GM21528 (cell line): ENCODE data around the gene FCHSD2.
A peak's percentile ranks its signal among the peaks of the same experiment; 100 is the strongest.
"Not testable (repeated sequence)": the region's sequence is repeated elsewhere in the genome, so short reads cannot be mapped to it uniquely, and the experiment has no call there.

Experiments
- ATAC-seq: cut with Tn5 transposase; IDR thresholded peaks from one replicate; pipeline ENCODE4 v1.9.1; 2021; ENCODE audit warnings: mild to moderate bottlenecking, moderate library complexity; ENCODE audit not compliant: unreplicated experiment, low FRiP score

Gene FCHSD2

GRCh38 chr11:73074319-73074718 lies 67.8 kb downstream of the FCHSD2 start:
- no peak for ATAC-seq

- peak; percentile 72 for ATAC-seq
Measured at GRCh38 chr11:73072935-73073481, 69.1 kb downstream of the FCHSD2 start.

- ATAC-seq = no peak
Measured at GRCh38 chr11:73070653-73071052, 71.5 kb downstream of the FCHSD2 start.

- ATAC-seq = not testable (repeated sequence)
Measured at GRCh38 chr11:73061857-73062424, 80.2 kb downstream of the FCHSD2 start.

- ATAC-seq = not testable (repeated sequence)
Measured at GRCh38 chr11:73061434-73061833, 80.7 kb downstream of the FCHSD2 start.

GRCh38 chr11:73059915-73060314 lies 82.2 kb downstream of the FCHSD2 start:
- ATAC-seq = no peak

GRCh38 chr11:73058989-73059674 lies 83.0 kb downstream of the FCHSD2 start:
- no peak for ATAC-seq

- no peak for ATAC-seq
Measured at GRCh38 chr11:73055655-73056354, 86.3 kb downstream of the FCHSD2 start.

- no peak for ATAC-seq
Measured at GRCh38 chr11:73055002-73055401, 87.1 kb downstream of the FCHSD2 start.

- no peak for ATAC-seq
Measured at GRCh38 chr11:73053964-73054363, 88.2 kb downstream of the FCHSD2 start.

- peak; percentile 5 for ATAC-seq
Measured at GRCh38 chr11:73048446-73048845, 93.7 kb downstream of the FCHSD2 start.

GRCh38 chr11:73047773-73048371 lies 94.2 kb downstream of the FCHSD2 start:
- peak; percentile 67 for ATAC-seq

GRCh38 chr11:73040046-73040445 lies 102.1 kb downstream of the FCHSD2 start:
- no peak for ATAC-seq

- ATAC-seq = no peak
Measured at GRCh38 chr11:73034777-73035176, 107.3 kb downstream of the FCHSD2 start.

- no peak for ATAC-seq
Measured at GRCh38 chr11:73034331-73034730, 107.8 kb downstream of the FCHSD2 start.

- no peak for ATAC-seq
Measured at GRCh38 chr11:73030130-73030529, 112.0 kb downstream of the FCHSD2 start.

- ATAC-seq = no peak
Measured at GRCh38 chr11:73029403-73029802, 112.7 kb downstream of the FCHSD2 start.

GRCh38 chr11:73028611-73029010 lies 113.5 kb downstream of the FCHSD2 start:
- ATAC-seq = no peak

GRCh38 chr11:73027840-73028239 lies 114.3 kb downstream of the FCHSD2 start:
- not testable (repeated sequence) for ATAC-seq

- no peak for ATAC-seq
Measured at GRCh38 chr11:73024639-73025038, 117.5 kb downstream of the FCHSD2 start.

GRCh38 chr11:73019996-73020395 lies 122.1 kb downstream of the FCHSD2 start:
- no peak for ATAC-seq
